ENCODE results near the gene XPC.

Gene XPC

GRCh38 chr3:14208977-14209394 lies 30.6 kb upstream of the XPC start:
- TF ChIP-seq CTCF (conservative IDR thresholded peaks at IDR 0.05; ENCODE audit: control insufficient read depth, insufficient read depth, low read depth, low read length): no peak
- no peak overlapping the region for H3K4me3 ChIP-seq (ENCODE audit: control insufficient read depth, low read depth, low read length)
- no peak for DNase-seq (ENCODE audit: low read depth)

DNA sequence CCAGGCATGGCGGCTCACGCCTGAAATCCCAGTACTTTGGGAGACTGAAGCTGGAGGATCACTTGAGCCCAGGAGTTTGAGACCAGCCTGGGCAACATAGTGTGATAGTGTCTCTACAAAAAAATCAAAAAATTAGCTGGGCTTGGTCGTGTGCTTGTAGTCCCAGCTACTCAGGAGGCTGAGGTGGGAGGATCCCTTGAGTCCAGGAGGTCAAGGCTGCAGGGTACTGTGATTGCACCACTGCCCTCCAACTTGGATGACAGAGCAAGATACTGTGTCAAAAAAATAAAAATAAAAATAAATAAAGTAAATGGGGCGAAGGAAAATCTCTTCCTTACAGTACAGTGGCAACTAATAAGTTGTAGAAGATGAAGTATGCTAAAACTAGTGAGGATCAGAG lies 29.8 kb upstream of the XPC start:
- no peak for DNase-seq (ENCODE audit: low read depth)
- H3K4me3 ChIP-seq (ENCODE audit: control insufficient read depth, low read depth, low read length): no peak overlapping the region
- TF ChIP-seq CTCF (conservative IDR thresholded peaks at IDR 0.05; ENCODE audit: control insufficient read depth, insufficient read depth, low read depth, low read length): no peak

DNA sequence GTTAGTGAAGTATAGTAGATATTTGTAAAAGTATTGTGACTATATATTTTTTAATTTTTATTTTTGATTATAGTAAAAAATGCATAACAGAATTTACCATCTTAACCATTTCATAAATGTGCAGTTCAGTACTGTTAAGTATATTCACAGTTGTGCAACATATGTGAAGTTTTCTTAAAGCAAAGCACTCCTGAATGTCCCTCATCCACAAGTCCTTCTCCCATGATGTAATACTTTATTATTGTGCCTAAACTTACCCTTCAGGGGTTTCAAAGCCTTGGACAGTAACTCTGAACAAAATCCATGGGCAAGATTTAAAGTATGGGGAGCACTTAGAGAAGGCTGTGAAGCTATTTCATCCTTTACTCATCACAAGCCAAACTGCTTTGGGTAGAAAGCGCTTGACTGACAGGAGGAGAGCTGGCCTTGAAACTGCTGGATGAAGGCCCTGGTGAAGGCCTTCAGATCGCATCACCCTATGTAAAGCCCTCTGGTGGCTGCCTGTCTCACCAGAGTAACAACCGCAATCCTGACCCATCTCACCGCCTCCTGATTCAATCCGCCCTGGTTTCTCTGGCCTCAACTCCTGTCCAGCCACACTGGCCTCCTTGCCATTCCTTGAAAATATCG lies 28.3 kb upstream of the XPC start:
- DNase-seq (ENCODE audit: low read depth): no peak
- H3K4me3 ChIP-seq (ENCODE audit: control insufficient read depth, low read depth, low read length): no peak overlapping the region
- no peak for TF ChIP-seq CTCF (conservative IDR thresholded peaks at IDR 0.05; ENCODE audit: control insufficient read depth, insufficient read depth, low read depth, low read length)

DNA sequence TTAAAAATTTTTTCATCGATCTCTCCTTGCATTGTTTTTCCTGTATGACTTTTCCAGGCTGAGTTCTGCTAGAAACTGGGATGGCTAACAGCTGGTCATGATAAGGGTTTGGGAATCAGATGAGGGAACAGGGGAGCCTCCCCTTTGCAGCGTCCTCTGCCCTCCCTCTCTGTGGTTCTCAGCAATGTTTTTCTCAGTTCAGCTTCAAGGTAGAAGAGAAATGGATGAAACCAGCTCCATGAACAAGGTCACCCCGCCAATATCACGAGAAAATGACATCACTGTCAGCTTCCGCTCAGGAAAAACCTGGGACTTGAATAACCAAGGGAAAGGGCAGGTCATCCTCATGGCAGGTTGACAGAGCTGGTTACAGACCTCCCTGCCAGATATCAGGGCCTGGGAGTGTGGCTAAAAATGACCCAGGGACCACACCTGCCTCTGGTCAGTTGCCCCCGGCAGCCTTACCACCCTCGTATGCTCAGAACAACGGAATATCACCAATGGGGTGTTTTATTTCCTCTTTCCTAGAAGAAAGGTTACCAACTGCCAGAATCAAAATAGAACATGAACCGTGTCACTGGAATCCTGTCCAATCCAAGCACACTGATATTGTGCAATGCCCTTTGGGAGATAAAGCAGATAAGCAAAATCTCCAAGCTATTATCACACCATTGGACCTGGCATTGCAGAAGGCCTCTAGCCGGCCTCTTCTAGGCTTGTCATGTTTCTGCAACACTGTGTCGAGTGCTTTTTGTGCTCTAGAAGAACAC lies 26.3 kb upstream of the XPC start:
- DNase-seq (ENCODE audit: low read depth): peak; percentile 52
- no peak for TF ChIP-seq CTCF (conservative IDR thresholded peaks at IDR 0.05; ENCODE audit: control insufficient read depth, insufficient read depth, low read depth, low read length)
- H3K4me3 ChIP-seq (ENCODE audit: control insufficient read depth, low read depth, low read length): no peak overlapping the region

- no peak overlapping the region for H3K4me3 ChIP-seq (ENCODE audit: control insufficient read depth, low read depth, low read length)
- peak; percentile 82 for DNase-seq (ENCODE audit: low read depth)
- TF ChIP-seq CTCF (conservative IDR thresholded peaks at IDR 0.05; ENCODE audit: control insufficient read depth, insufficient read depth, low read depth, low read length): peak; percentile 94
These were observed 25.2 kb upstream of the XPC start for GRCh38 chr3:14203521-14204079.

DNA sequence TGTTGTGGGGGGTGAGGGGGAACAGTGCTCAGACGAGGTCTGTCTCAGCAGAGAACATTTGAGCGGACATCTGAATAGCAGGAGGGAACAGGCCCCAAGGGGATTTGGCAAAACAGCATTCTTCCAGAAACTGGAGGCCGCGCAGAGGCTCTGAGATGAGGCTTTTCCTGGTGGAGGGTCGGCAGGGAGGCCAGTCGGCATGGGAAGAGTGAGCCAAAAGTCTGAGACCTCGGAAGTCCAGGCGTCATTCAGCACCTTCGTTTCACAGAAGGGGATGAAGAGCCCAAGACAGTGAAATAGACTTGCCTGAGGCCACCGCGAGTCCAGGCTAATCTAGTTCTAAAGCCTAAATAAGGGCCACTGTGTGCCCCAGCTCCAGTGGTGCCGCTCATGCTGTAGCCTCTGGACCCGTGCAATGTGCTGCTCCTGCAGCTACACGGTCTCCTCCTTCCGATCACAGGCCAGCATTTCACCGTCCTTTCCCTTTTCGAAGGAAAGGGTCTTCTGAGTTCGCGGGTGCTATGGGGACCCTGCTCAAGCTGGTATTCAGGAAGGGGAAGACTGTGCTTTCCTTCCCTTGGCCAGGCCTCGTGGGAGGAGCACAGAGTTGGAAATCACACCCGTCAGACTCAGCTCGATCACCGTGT lies 24.6 kb upstream of the XPC start:
- TF ChIP-seq CTCF (conservative IDR thresholded peaks at IDR 0.05; ENCODE audit: control insufficient read depth, insufficient read depth, low read depth, low read length): no peak
- no peak overlapping the region for H3K4me3 ChIP-seq (ENCODE audit: control insufficient read depth, low read depth, low read length)
- no peak for DNase-seq (ENCODE audit: low read depth)

Measured in fibroblast of mammary gland (primary cell).